Heart left ventricle (tissue), 16 donors: ENCODE results near the gene ZBTB40. TPM values are rescaled to one million over a fixed set of nuclear protein-coding genes. Genes with fewer than 3 reads are reported as not detected.

ENCODE experiments used
- ATAC-seq, 4 donors: fragments of 200-7000 bp; cut with Tn5 transposase; one replicate each; pipeline ENCODE4 v1.9.1; 2020 to 2022; ENCODE audit warnings: moderate library complexity in 4 of 4, mild to moderate bottlenecking in 3 of 4, moderate number of reproducible peaks in 1 of 4
- DNase-seq, 5 donors: peaks; one replicate each; pipeline ENCODE4 v3.0.0-alpha.2; 2020
- H3K27ac ChIP-seq, 12 donors: fragments of 200-600 bp; sonication (generic) in 4 of 12; one replicate each; pipeline versions ENCODE4 v1.5.0 to v1.8.0; 2016 to 2022; ENCODE audit warnings: mild to moderate bottlenecking in 2 of 12
- H3K27me3 ChIP-seq, 9 donors: fragments of 200-600 bp; sonication (generic) in 2 of 9; one replicate each; pipeline versions ENCODE4 v1.5.1 to v1.8.0; 2016 to 2022; ENCODE audit warnings: mild to moderate bottlenecking in 3 of 9
- H3K36me3 ChIP-seq, 9 donors: fragments of 200-600 bp; sonication (generic) in 2 of 9; one replicate each; pipeline versions ENCODE4 v1.5.0 to v1.8.0; 2018 to 2022; ENCODE audit warnings: mild to moderate bottlenecking in 2 of 9
- H3K4me1 ChIP-seq, 12 donors: fragments of 200-600 bp; sonication (generic) in 4 of 12; one replicate each; pipeline versions ENCODE4 v1.5.0 to v1.8.0; 2016 to 2022; ENCODE audit warnings: mild to moderate bottlenecking in 3 of 12
- H3K4me3 ChIP-seq, 12 donors: fragments of 200-600 bp; sonication (generic) in 4 of 12; one replicate each; pipeline versions ENCODE4 v1.5.0 to v1.8.0; 2017 to 2022; ENCODE audit warnings: mild to moderate bottlenecking in 9 of 12, moderate library complexity in 4 of 12
- H3K9me3 ChIP-seq, 12 donors: fragments of 200-600 bp; sonication (generic) in 4 of 12; one replicate each; pipeline versions ENCODE4 v1.5.0 to v1.8.0; 2016 to 2022; ENCODE audit warnings: mild to moderate bottlenecking in 1 of 12
- CTCF ChIP-seq, 12 donors: fragments of 200-600 bp; sonication (generic) in 4 of 12; IDR thresholded peaks; one replicate each; pipeline versions ENCODE4 v1.5.0 to v1.8.0; 2018 to 2022; ENCODE audit warnings: antibody characterized with exemption in 12 of 12, mild to moderate bottlenecking in 5 of 12
- POLR2A ChIP-seq, 2 donors: fragments of 450-650 bp; IDR thresholded peaks; one replicate each; pipeline ENCODE4 v1.6.1; 2017; ENCODE audit warnings: antibody characterized with exemption in 2 of 2, mild to moderate bottlenecking in 2 of 2, moderate library complexity in 2 of 2
- WGBS, 4 donors: extraction: QIAGEN DNeasy Blood & Tissue Kit in 2 of 4; methylation state at CpG; one replicate each; pipeline versions ENCODE4 v1.1.5 to v1.1.7; 2013 to 2018; 5-methylcytosine and 5-hydroxymethylcytosine counted together
- intact Hi-C, 10 donors: fragments of 100-400 bp; cut with DNase I; formaldehyde crosslinking; loops; one replicate each; pipeline versions ENCODE4 v1.11.1 to v1.14.2; 2022
- polyA plus RNA-seq, 2 donors: library from polyadenylated mRNA; stranded (reverse); fragments of 200-250 nt; gene quantifications; one replicate each; pipeline ENCODE4 v1.2.3, GENCODE V29; 2013
- total RNA-seq, 9 donors: library from RNA; depleted of rRNA in 2 of 9; stranded (reverse); fragments of >200 nt in 2 of 9; fragmentation: NEBNext Ultra II Directional in 3 of 9; extraction: Animal tissue kit (Norgen Biotek cat#: 25700) in 3 of 9; gene quantifications; one replicate each; pipeline versions ENCODE4 v1.1.0 to v1.2.4, GENCODE V29; 2016 to 2023
- donor health status: ischemic (EF 13 %, LVEDD 7.1; RV severe dilation, severe dysfunction).
- donor health status: healthy with polysubstance abuse.
- donor health status: DM: no; HTN: yes; CAD: no.
- donor health status: DM: no; HTN: no; CAD: no.
- donor health status: ischemic (EF 25% LVEDD 6.9; RV normal size, moderate dysfunction).
- donor health status: ischemic (EF 25% LVEDD 5.7; RV mildly dilated, moderate dysfunction).
- donor health status: healthy.
- donor health status: DM: yes; HTN: yes; CAD: no.
- donor health status: ischemic (EF 35%, LVEDD 5.7; RV mildly dilated, moderate dysfunction).
- donor health status: nonischemic (EF 11% LVEDD 7.7; RV severe dilation, severe dysfunction).
- donor health status: DM: yes; HTN: yes; CAD: no.
- donor health status: PGD.
- donor health status: ischemic (EF 29% LVEDD 5.4; RV normal size, mild dysfunction).
- donor health status: nonischemic (EF 23%, LVEDD 6.1; RV moderate dilation, normal function).

The ZBTB40 gene
- total and polyA plus RNA-seq, 11 donors = 4.6 to 17.7 (median 15.1) TPM

GRCh38 chr1:22535399-22535798 is 83.7 kb downstream of the ZBTB40 start:
- intact Hi-C loops = loop anchor here in 1 of 10 donors (10.0 kb wide), 1 partner anchor 99 kb away; the partner anchor contains the start of gene C1QA
- 90 to 94% (median 91%) methylated on average over 5 to 6 of the region's 6 CpGs for WGBS, 4 donors
- Histone ChIP-seq H3K9me3 (no peaks in the 10 kb centered on the region), H3K27me3 (no peaks in the 10 kb centered on the region), H3K27ac (no peak overlapping the region), H3K4me1 (peaks cover 0 to 21% (median 11%) of the 10 kb centered on the region in 12 donors), H3K4me3 (no peak overlapping the region), H3K36me3 (peaks cover 0 to 8% (median 0%) of the 10 kb centered on the region in 9 donors)
- DNase-seq (peak in 1 of 5 donors; percentile 16), ATAC-seq (no peak)
- no peak for TF ChIP-seq POLR2A (IDR thresholded peaks at IDR 0.05)
- no peak for TF ChIP-seq CTCF (IDR thresholded peaks at IDR 0.05)

GRCh38 chr1:22536506-22536905 is 84.9 kb downstream of the ZBTB40 start:
- TF ChIP-seq CTCF (IDR thresholded peaks at IDR 0.05) (no peak), POLR2A (IDR thresholded peaks at IDR 0.05) (no peak)
- DNase-seq (peak in 1 of 5 donors; percentile 26), ATAC-seq (peak in 2 of 4 donors; percentile 34 to 50)
- H3K4me1 ChIP-seq = peaks cover 0 to 10% (median 2%) of the 10 kb centered on the region in 12 donors
- peaks cover 0 to 8% (median 0%) of the 10 kb centered on the region in 9 donors for H3K36me3 ChIP-seq
- no peaks in the 10 kb centered on the region for H3K27me3 ChIP-seq
- WGBS, 4 donors = 61 to 86% (median 85%) methylated on average over 3 to 7 of the region's 7 CpGs
- no peak overlapping the region for H3K4me3 ChIP-seq
- H3K9me3 ChIP-seq = no peaks in the 10 kb centered on the region
- H3K27ac ChIP-seq = no peak overlapping the region
- intact Hi-C loops = loop anchor here in 1 of 10 donors (10.0 kb wide), 1 partner anchor 98 kb away; the partner anchor contains the start of gene C1QA

DNA sequence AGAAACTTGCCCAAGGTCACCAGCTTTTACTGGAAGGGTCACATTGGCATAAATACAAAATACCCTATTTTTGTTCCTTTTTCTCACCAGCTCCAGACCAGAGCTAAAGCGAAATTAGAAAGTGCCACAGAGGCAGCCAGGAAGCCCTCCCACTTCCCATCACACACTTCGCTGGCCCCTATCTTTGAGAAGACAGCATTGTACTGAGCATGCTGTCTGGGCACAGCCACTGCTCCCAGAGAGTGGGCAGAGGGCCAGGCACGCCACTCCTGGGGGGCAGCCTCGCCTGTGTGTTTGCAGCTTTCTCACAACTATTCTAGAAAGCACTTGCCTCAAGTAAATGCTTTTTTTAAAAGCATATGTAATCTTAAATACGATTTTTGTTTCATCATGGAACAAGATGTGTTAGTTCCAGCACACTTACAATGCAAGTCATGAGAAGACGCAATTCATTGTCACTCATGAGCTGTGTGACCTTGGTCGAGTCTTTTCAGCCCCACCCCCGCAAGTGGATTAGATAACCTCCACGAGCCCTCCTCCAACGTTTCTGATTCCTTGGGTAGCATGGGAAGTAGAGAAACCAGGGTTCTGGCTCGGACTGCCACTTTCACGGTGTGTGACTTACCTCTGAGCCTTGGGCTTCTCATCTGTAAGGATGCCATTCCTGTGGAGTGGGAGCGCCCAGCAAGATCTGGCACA is 85.9 kb downstream of the ZBTB40 start:
- Histone ChIP-seq H3K27me3 (no peaks in the 10 kb centered on the region), H3K9me3 (no peaks in the 10 kb centered on the region), H3K4me1 (peaks cover 0 to 1% (median 0%) of the 10 kb centered on the region in 12 donors), H3K36me3 (peaks cover 0 to 8% (median 0%) of the 10 kb centered on the region in 9 donors), H3K27ac (no peak overlapping the region), H3K4me3 (no peak overlapping the region)
- peak in 1 of 5 donors; percentile 47 for DNase-seq
- peak in 1 of 4 donors; percentile 19 for ATAC-seq
- WGBS, 4 donors = 76 to 79% (median 77%) methylated on average over 13 of the region's 13 CpGs
- intact Hi-C loops = loop anchor here in 1 of 10 donors (10.0 kb wide), 1 partner anchor 97 kb away; the partner anchor contains the start of gene C1QA
- TF ChIP-seq CTCF (IDR thresholded peaks at IDR 0.05) (no peak), POLR2A (IDR thresholded peaks at IDR 0.05) (no peak)

DNA sequence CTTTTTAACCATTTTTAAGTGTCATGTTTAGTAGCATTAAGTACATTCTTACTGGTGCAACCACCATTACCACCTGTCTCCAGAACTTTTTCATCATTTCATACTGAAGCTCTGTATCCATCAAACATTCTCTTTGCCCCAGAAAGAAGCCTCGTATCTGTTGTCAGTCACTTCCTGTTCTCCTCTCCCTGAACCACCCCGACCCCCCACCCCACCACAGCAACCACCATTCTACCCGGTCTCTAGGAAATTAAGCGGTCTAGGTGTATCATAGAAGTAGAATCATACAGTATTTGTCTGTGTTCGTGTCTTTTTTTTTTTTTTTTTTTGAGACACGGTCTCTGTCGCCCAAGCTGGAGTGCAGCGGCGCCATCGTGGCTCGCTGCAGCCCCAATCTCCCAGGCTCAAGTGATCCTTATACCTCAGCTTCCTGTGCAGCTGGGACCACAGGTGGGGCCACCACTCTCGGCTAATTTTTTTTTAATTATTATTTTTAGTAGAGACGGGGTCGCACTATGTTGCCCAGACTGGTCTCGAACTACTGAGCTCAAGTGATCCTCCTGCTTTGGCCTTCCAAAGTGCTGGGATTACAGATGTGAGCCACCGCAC is 88.0 kb downstream of the ZBTB40 start:
- Histone ChIP-seq H3K27ac (no peak overlapping the region), H3K4me3 (no peak overlapping the region), H3K27me3 (peaks cover 0 to 13% (median 0%) of the 10 kb centered on the region in 9 donors), H3K4me1 (no peaks in the 10 kb centered on the region), H3K36me3 (peaks cover 0 to 5% (median 0%) of the 10 kb centered on the region in 9 donors), H3K9me3 (no peaks in the 10 kb centered on the region)
- peak in 1 of 5 donors; percentile 16 for DNase-seq
- WGBS, 4 donors = 79 to 88% (median 84%) methylated on average over 16 of the region's 16 CpGs
- intact Hi-C loops = loop anchor here in 1 of 10 donors (10.0 kb wide), 1 partner anchor 95 kb away; the partner anchor contains the start of gene C1QA
- no peak for TF ChIP-seq CTCF (IDR thresholded peaks at IDR 0.05)
- TF ChIP-seq POLR2A (IDR thresholded peaks at IDR 0.05) = no peak
- no peak for ATAC-seq
